Neural crest cell (in vitro differentiated cells): ENCODE results near the gene CCDC174. TPM values are rescaled to one million over a fixed set of nuclear protein-coding genes. Genes with fewer than 3 reads are reported as not detected.

ENCODE experiments used
- DNase-seq: peaks from one replicate; pipeline ENCODE4 v3.0.0; 2021; ENCODE audit warnings: low read depth, mixed read lengths, low spot score
- H3K27ac Mint-ChIP-seq: one replicate; pipeline ENCODE4 v1.8.0; 2021; ENCODE audit warnings: mild to moderate bottlenecking, mixed read lengths; ENCODE audit not compliant: unreplicated experiment
- H3K27me3 Mint-ChIP-seq: 2 replicates; pipeline ENCODE4 v1.8.0; 2021; ENCODE audit warnings: low read depth, mild to moderate bottlenecking, mixed read lengths
- H3K36me3 Mint-ChIP-seq: 2 replicates; pipeline ENCODE4 v1.8.0; 2021; ENCODE audit warnings: low read depth, mild to moderate bottlenecking, mixed read lengths
- H3K4me1 Mint-ChIP-seq: 2 replicates; pipeline ENCODE4 v1.8.0; 2021; ENCODE audit warnings: mixed read lengths
- H3K4me3 Mint-ChIP-seq: one replicate; pipeline ENCODE4 v1.8.0; 2021; ENCODE audit warnings: mild to moderate bottlenecking, mixed read lengths
- H3K9me3 Mint-ChIP-seq: 2 replicates; pipeline ENCODE4 v1.8.0; 2021; ENCODE audit warnings: mixed read lengths
- total RNA-seq: library from RNA; stranded (reverse); gene quantifications from 2 replicates; pipeline ENCODE4 v1.2.1, GENCODE V29; 2021
- TF ChIP-seq, protein P1 (sequence below): fragments of 200-600 bp; sonication (generic); conservative IDR thresholded peaks from 2 replicates; pipeline ENCODE4 v1.5.0; 2021; ENCODE audit warnings: antibody characterized with exemption, mild to moderate bottlenecking

CCDC174 gene
- total RNA-seq, 1 donor from 2014 or later = 18.5 TPM

DNA sequence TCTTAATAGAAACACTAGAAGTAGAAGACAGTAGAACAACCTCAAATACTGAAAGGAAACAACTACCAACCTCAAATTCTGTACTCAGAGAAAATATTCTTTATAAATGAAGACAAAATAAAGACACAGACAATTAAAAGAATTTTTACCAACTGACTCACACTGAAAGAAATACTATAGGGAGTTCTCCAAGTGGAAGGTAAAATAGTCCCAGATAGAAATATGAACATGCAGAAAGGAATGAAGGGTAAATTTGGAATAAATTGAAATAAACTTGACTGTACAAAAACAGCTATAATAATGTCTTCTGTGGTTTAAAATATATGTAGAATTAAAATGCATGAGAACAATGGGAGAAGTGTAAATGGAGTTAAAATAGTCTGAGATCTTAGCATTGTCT, 36.7 kb upstream of the CCDC174 start:
- Mint-ChIP-seq H3K36me3 (peaks cover 3% of the 10 kb centered on the region), H3K27ac (no peak overlapping the region), H3K9me3 (no peaks in the 10 kb centered on the region), H3K27me3 (peaks cover 10% of the 10 kb centered on the region), H3K4me1 (peaks cover 40% of the 10 kb centered on the region), H3K4me3 (no peak overlapping the region)
- TF ChIP-seq, protein P1, sequence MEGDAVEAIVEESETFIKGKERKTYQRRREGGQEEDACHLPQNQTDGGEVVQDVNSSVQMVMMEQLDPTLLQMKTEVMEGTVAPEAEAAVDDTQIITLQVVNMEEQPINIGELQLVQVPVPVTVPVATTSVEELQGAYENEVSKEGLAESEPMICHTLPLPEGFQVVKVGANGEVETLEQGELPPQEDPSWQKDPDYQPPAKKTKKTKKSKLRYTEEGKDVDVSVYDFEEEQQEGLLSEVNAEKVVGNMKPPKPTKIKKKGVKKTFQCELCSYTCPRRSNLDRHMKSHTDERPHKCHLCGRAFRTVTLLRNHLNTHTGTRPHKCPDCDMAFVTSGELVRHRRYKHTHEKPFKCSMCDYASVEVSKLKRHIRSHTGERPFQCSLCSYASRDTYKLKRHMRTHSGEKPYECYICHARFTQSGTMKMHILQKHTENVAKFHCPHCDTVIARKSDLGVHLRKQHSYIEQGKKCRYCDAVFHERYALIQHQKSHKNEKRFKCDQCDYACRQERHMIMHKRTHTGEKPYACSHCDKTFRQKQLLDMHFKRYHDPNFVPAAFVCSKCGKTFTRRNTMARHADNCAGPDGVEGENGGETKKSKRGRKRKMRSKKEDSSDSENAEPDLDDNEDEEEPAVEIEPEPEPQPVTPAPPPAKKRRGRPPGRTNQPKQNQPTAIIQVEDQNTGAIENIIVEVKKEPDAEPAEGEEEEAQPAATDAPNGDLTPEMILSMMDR = no peak
- DNase-seq = no peak

DNA sequence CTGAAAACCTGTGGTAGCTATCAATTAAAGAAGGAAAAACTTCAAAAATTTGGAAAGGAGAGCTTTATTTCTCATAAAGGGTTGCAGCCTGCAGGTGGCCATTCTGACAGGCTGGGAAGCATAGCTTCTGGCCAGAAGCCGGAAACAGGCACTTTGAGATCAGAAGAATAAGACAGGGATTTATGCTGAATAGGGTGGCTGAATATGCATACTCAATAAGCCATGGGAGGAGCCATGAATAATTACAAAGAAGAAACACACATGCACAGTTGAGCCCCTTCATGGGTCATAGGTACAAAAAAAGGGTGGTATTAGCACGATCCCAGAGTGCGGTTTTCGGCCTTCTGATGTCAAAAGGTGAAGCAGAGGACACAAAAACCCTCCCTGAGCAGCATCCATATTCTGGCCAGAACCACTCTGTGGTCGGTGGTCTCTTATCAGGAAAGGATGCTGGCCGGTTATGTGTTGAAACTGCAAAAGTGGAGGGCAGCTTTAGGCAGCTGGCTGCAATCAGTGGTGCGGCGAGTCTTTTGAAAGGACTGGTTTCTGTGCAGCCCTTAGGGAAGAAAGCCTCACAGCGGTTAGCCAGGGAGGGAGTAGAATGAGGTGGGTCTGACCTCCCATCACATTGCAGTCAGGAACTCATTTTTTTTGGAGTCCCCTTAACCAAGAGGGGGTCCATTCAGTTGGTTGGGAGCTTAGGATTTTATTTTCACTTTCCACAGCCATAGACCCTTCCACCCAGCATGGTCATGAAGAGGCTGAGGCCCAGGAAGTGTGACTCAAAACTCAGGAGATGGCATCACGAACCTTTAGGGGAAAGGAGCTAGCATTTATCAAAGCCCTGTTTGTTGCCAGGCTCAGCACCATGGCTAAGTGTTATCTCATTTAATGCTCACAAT, 34.7 kb upstream of the CCDC174 start:
- DNase-seq = no peak
- Mint-ChIP-seq H3K4me1 (peaks cover 52% of the 10 kb centered on the region), H3K4me3 (no peak overlapping the region), H3K36me3 (peaks cover 3% of the 10 kb centered on the region), H3K27ac (peak overlapping the region; percentile 81), H3K27me3 (peaks cover 5% of the 10 kb centered on the region), H3K9me3 (no peaks in the 10 kb centered on the region)
- TF ChIP-seq, protein P1 = no peak

DNA sequence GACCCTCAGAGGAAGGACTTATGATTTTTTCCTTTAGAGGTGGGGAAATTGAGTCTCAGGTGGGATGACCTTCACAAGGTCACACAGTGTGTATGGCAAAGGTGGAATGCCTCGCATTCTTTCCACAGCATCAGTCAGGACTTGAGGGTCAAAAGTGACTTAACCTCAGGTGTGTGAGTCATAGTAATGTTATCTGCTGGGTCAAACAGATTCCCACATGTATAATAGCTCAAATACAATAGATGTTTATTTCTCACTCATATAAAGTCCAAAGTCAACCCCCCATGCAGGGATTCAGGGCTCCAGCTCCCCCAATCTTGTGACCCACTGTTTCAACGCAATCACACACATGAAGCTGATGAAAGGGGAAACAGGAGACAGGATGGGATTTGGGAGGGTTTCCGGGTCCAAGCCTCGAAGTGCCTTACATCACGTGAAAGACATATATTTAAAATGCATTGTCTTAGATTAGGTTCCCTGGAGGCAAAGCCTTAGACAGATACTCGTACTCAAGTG, 34.0 kb upstream of the CCDC174 start:
- H3K36me3 Mint-ChIP-seq = peaks cover 3% of the 10 kb centered on the region
- no peak for DNase-seq
- H3K4me1 Mint-ChIP-seq = peaks cover 57% of the 10 kb centered on the region
- no peaks in the 10 kb centered on the region for H3K9me3 Mint-ChIP-seq
- no peak overlapping the region for H3K27ac Mint-ChIP-seq
- TF ChIP-seq, protein P1 = no peak
- H3K27me3 Mint-ChIP-seq = no peaks in the 10 kb centered on the region
- no peak overlapping the region for H3K4me3 Mint-ChIP-seq

DNA sequence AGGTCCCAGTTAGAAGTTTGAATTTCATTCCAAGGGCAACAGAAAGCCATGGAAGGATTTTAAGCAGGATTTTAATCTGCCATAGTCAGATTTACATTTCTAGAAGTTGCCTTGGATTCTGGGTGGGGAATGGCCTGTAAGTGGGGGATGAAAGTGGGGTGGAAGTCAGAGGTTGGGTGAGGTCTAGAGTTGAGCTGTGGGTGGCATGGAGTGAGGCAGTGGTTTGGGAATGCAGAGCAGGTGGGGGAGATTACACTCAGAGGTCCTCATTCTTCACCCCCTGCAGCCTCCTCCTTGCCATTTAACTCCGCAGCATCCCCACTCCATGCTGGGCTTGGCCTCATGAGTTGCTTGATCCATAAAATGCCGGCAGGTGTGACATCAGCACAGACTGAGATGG, 32.0 kb upstream of the CCDC174 start:
- no peaks in the 10 kb centered on the region for H3K9me3 Mint-ChIP-seq
- H3K4me3 Mint-ChIP-seq = peak overlapping the region; percentile 12
- H3K4me1 Mint-ChIP-seq = peaks cover 66% of the 10 kb centered on the region
- TF ChIP-seq, protein P1 = no peak
- H3K27me3 Mint-ChIP-seq = no peaks in the 10 kb centered on the region
- peaks cover 3% of the 10 kb centered on the region for H3K36me3 Mint-ChIP-seq
- no peak for DNase-seq
- peak overlapping the region; percentile 88 for H3K27ac Mint-ChIP-seq

DNA sequence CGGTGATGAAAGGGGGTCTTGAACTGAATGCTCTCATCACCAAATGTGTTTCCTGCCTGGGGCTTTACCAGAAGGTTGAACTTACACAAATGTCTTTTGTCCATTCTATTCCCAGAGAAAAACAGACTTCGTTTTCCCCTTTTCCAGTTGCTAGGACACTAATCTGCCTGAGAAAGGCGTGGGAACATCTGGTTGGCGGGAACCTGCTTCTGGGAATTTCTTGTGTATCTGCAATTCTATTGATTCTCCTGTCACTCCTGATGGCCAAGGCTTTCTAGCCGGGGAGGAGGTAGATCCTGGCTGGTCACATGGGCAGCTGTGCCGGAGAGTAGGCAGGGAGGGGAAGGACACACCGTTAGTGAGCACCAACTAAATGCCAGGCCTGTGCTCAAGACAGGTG, 31.1 kb upstream of the CCDC174 start:
- peak; percentile 26 for DNase-seq
- H3K9me3 Mint-ChIP-seq = no peaks in the 10 kb centered on the region
- no peaks in the 10 kb centered on the region for H3K27me3 Mint-ChIP-seq
- H3K36me3 Mint-ChIP-seq = peaks cover 3% of the 10 kb centered on the region
- H3K27ac Mint-ChIP-seq = peak overlapping the region; percentile 88
- TF ChIP-seq, protein P1 = no peak
- peak overlapping the region; percentile 39 for H3K4me3 Mint-ChIP-seq
- H3K4me1 Mint-ChIP-seq = peaks cover 69% of the 10 kb centered on the region
